Kidney tubule cell (primary cell): ENCODE data around the gene GNAT2.

ENCODE experiments used
- DNase-seq: peaks from one replicate; pipeline ENCODE4 v3.0.0-alpha.2; 2018; ENCODE audit warnings: low spot score

Gene GNAT2

GRCh38 chr1:109627692-109628399, 8.4 kb upstream of the GNAT2 start:
- peak; percentile 96 for DNase-seq

- no peak for DNase-seq
These were observed 7.4 kb upstream of the GNAT2 start for GRCh38 chr1:109626682-109627408.

DNA sequence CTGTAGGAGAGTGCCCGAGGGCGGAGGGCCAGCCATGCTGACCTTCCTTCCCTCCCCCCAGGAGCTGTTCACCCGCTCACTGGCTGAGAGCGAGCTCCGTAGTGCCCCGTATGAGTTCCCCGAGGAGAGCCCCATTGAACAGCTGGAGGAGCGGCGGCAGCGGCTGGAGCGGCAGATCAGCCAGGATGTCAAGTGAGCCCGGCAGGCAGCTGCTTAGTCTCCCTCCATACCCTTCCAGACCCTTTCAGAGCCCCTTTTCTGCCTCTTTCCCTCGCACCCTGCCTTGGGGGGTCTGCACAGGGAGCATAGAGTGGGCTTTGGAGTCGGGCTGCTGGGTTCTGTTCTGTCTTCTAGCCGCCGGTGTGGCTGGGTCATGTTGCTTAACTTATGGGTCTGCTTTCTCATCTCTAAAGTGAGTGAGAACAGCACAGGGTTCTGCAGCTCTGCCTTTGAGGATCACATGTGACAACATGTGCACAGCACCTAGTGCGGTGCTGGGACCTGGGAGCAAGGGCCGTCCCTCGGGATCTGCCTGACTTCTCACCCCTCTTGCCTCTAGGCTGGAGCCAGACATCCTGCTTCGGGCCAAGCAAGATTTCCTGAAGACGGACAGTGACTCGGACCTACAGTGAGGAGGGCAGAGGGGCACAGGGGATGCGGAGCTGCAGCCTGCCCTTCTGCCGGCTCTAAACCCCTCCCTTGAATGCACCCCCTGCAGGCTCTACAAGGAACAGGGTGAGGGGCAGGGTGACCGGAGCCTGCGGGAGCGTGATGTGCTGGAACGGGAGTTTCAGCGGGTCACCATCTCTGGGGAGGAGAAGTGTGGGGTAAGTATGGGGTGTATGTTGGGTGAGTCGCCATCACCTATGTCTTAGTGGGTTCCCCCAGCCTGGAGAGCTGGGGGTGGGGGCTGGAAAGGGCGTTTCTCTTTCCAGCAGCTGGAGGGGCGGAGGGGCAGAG, 6.5 kb upstream of the GNAT2 start:
- DNase-seq, result no peak

DNA sequence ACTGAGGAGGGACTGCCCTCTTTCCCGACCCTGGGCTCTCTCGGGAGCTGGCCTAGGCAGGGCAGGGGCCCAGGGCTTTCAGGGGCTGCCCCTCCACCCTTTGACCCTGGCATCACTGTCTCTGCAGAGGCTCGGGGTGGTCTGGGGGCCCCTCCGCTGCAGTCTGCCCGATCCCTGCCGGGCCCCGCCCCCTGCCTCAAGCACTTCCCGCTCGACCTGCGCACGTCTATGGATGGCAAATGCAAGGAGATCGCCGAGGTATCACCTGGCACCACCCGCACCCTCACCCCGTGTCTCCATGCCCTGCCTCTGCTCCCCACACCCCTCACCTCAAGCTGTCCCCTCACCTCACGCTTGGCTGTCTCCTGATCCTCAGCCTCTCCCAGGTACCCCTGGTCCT, 5.8 kb upstream of the GNAT2 start:
- DNase-seq, result no peak

- no peak for DNase-seq
These were observed 5.0 kb upstream of the GNAT2 start for GRCh38 chr1:109624201-109625010.

- no peak for DNase-seq
These were observed 4.3 kb upstream of the GNAT2 start for GRCh38 chr1:109623601-109624161.

GRCh38 chr1:109622895-109623294, 3.5 kb upstream of the GNAT2 start:
- DNase-seq, result no peak

DNA sequence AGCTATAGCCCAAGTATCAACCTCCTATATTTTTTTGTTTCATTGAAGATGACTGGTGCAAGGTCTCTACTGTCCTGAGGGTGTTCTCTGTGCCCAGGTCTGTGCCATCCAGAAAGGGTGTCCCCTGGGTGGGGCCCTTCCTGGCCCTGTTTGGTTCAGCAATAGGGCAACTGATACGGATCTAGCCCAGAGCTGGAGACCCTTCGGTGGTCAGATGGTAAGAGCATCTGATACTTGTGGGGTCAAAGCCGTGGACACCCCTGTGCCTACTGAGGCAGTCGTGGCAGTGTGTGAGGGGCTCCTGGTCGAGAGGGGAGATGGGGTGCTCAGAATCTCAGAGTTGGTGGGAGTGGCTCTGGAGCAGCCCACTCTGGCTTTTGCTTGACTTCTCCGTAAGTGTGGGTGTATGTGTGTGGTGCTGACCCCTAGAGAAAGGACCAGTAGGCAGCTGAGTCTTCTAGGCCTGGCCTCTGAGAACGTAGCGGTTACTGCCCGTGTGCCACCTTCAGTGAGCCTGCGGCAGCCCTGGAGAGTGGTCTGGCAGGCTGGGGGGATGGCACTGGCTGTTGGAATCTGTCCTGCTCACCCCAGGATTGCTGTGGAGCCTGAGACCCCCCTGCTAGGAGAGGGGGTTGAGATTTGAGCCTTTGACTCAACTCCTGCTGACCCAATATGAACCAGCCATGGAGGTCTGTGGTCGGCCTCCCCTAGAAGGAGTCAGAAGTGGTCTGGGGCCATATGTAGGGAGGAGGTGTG, 2.9 kb upstream of the GNAT2 start:
- DNase-seq, result no peak

- no peak for DNase-seq
These were observed 2.1 kb upstream of the GNAT2 start for GRCh38 chr1:109621379-109622136.

GRCh38 chr1:109620841-109621286, 1.4 kb upstream of the GNAT2 start:
- DNase-seq, result peak; percentile 94

DNA sequence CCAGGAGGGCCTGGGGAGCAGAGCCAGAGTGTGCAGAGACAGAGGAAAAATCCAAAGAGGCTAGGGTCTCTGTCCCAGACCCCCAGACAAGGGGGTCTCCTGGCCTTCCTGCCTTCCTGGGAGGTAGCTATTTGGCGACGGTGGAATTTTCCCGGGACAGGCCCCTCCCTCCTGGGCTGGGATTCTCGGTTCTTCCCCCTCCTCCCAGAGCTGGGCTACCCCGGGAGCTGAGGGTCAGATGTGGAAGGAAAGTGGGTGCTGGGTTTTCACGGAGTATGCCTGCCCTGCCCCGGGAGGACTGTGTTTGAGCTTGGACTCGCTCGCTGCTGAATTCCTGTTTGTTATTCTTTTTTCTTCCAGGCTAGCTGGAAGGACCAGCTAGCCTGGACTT, 980 bp upstream of the GNAT2 start:
- DNase-seq, result peak; percentile 59

DNA sequence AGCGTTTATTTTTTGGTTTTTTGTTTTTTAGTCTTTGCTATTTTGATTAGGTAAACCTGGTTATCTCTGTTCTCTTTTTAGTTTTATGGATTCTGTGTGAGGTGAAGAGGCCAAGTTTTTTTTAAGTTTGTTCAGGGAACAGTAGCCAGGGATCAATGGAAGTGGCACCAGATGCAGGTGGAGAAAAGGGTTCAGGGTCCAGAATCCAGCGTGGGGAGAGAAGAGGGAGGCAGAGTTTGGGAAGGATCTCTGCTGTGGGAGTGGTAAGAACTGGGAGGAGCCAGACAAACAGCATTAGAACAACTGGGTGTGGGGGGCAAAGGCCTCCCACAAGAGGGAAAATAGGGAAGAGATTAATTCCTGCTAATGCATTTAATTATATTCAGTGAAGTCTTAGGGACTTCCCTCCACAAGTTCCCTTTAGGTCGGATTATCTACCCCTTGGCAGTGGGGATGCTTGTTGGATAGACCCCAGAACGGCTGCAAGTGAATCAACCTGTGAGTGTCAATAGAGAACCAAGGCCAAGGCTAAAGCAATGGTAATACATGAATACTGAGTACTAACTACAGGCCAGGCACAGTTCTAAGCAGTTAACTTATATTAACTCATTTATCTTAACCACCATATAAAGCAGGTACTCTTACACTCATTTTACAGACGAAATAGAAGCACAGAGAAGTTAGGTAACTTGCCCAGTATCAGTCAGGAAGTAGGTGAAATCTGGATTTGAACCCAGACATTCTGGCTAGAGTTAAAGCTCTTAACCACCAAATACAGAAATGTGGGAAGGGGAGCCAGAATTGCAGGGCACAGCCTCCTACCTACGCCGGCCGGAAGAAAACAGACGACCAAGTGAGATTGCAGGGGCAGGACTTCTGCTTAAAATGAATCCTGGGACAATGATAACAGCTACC, 498 bp downstream of the GNAT2 start:
- DNase-seq, result no peak

DNA sequence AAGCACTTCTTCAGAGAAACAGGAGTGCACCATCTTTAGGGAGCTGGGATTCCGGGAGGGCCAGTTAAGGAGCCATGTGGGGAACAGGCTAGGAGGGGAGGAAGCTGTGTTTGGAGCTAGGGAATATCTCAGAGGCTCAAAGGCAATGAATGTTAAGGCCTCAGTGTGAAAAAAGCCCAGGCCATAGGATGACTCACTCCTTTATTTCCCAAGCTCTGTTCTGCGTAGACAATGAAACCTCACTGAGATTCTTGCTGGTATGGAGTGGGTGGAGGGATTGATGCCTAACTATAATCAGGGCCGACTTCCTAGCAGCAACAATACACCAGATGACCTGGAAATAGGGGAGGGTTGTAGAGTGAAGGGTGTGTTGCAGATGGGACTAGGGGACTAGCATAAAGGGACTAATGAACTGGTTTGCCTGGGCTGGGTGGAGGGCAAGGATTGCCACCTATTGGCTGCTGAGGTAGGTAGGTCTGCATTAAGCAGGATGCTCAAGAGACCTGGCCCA, 2.1 kb downstream of the GNAT2 start:
- DNase-seq, result peak; percentile 72

DNA sequence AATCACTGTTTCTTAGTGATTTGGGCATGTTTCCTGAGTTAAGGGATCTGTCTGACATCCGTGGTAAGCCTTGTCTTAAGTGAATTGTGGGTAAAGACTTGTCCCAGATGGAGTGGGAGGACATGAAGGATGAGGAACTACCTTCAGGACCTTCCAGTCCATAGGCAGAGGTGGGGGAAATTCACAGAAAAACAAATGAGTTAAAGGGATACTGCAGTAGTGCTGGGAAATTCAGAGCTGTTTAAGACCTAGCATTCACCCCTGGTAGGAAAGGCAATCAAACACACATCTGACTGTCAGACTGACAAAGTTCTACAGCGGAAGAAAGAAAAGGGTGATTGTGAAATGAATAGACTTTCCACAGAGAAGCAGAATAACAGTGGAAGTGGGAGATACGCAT, 3.0 kb downstream of the GNAT2 start:
- DNase-seq, result no peak

- no peak for DNase-seq
These were observed 3.5 kb downstream of the GNAT2 start for GRCh38 chr1:109615879-109616278.

- no peak for DNase-seq
These were observed 5.9 kb downstream of the GNAT2 start for GRCh38 chr1:109613361-109614147.

- no peak for DNase-seq
These were observed 8.0 kb downstream of the GNAT2 start for GRCh38 chr1:109611308-109611990.
